ENCODE results near the gene KRT32. TPM values are rescaled to one million over a fixed set of nuclear protein-coding genes. Genes with fewer than 3 reads are reported as not detected.

Gene KRT32
- total and polyA plus RNA-seq, 12 donors = not detected

GRCh38 chr17:41492351-41492750 is 25.2 kb upstream of the KRT32 start:
- DNase-seq = peak in 4 of 7 donors; percentile 31 to 45 (median 42)
- peak overlapping the region in 2 of 5 donors; percentile 65 to 70 for H3K27ac ChIP-seq
- H3K4me3 ChIP-seq = no peak overlapping the region
- no peaks in the 10 kb centered on the region for H3K36me3 ChIP-seq (replicated peaks in 1 of 2)
- H3K27me3 ChIP-seq = no peaks in the 10 kb centered on the region
- H3K4me1 ChIP-seq (replicated peaks in 1 of 2) = peaks cover 0 to 6% of the 10 kb centered on the region in 2 donors
- 16 to 71% (median 44%) methylated on average over 3 to 6 of the region's 6 CpGs for WGBS, 4 donors
- no peaks in the 10 kb centered on the region for H3K9me3 ChIP-seq (replicated peaks in 1 of 3)
- no peak for TF ChIP-seq CTCF (IDR thresholded peaks at IDR 0.05)
- TF ChIP-seq POLR2A (IDR thresholded peaks at IDR 0.05) = no peak
- intact Hi-C loops (cut with DNase I) = no loop called here

- TF ChIP-seq CTCF (IDR thresholded peaks at IDR 0.05) (no peak), POLR2A (IDR thresholded peaks at IDR 0.05) (no peak)
- no peak for DNase-seq
- H3K9me3 ChIP-seq (replicated peaks in 1 of 3) = no peaks in the 10 kb centered on the region
- 75 to 91% (median 89%) methylated on average over 1 to 2 of the region's 2 CpGs for WGBS, 4 donors
- no peak overlapping the region for H3K27ac ChIP-seq
- H3K27me3 ChIP-seq = no peaks in the 10 kb centered on the region
- peaks cover 0 to 6% of the 10 kb centered on the region in 2 donors for H3K4me1 ChIP-seq (replicated peaks in 1 of 2)
- no peak overlapping the region for H3K4me3 ChIP-seq
- intact Hi-C loops (cut with DNase I) = no loop called here
- no peaks in the 10 kb centered on the region for H3K36me3 ChIP-seq (replicated peaks in 1 of 2)
Observed at GRCh38 chr17:41491476-41491875, 24.3 kb upstream of the KRT32 start.

GRCh38 chr17:41490000-41490990 is 23.1 kb upstream of the KRT32 start:
- Histone ChIP-seq H3K9me3 (replicated peaks in 1 of 3) (no peaks in the 10 kb centered on the region), H3K4me3 (no peak overlapping the region), H3K4me1 (replicated peaks in 1 of 2) (peaks cover 0 to 6% of the 10 kb centered on the region in 2 donors), H3K27me3 (no peaks in the 10 kb centered on the region), H3K36me3 (replicated peaks in 1 of 2) (no peaks in the 10 kb centered on the region), H3K27ac (peak overlapping the region in 1 of 5 donors; percentile 22)
- no peak for DNase-seq
- WGBS, 4 donors = 65 to 74% (median 71%) methylated on average over 10 of the region's 10 CpGs
- TF ChIP-seq POLR2A (IDR thresholded peaks at IDR 0.05) (no peak), CTCF (IDR thresholded peaks at IDR 0.05) (no peak)
- intact Hi-C loops (cut with DNase I) = no loop called here

GRCh38 chr17:41489531-41489930 is 22.3 kb upstream of the KRT32 start, which contains the start of gene KRT36:
KRT36 (minus strand) TSS chr17:41489910; CDS start chr17:41489864, 46 bp downstream.
- TF ChIP-seq CTCF (IDR thresholded peaks at IDR 0.05) (no peak), POLR2A (IDR thresholded peaks at IDR 0.05) (no peak)

More at GRCh38 chr17:41489531-41489930, 22.3 kb upstream of the KRT32 start, which contains the start of gene KRT36:
- Histone ChIP-seq H3K4me3 (no peak within 1 kb of the TSS), H3K9me3 (replicated peaks in 1 of 3) (no peaks in the 10 kb centered on the region), H3K4me1 (replicated peaks in 1 of 2) (peaks cover 0 to 6% of the 10 kb centered on the region in 2 donors), H3K36me3 (replicated peaks in 1 of 2) (no peaks in the 10 kb centered on the region), H3K27me3 (no peaks in the 10 kb centered on the region), H3K27ac (peak within 1 kb of the TSS in 1 of 5 donors; percentile 22)
- DNase-seq = no peak
- intact Hi-C loops (cut with DNase I) = no loop called here
- WGBS, 4 donors = 92 to 94% (median 92%) methylated on average over 6 to 12 of the region's 12 CpGs
